RWPE2 (cell line): Measurements from ENCODE around the gene DPP10.

ENCODE experiments used
- ATAC-seq: fragments of 200-7000 bp; cut with Tn5 transposase; 3 replicates; pipeline ENCODE4 v1.9.1; 2021; ENCODE audit warnings: low read depth
- DNase-seq: peaks from one replicate; pipeline ENCODE4 v3.0.0-alpha.2; 2020; ENCODE audit warnings: low spot score
- H3K27ac ChIP-seq: fragments of 450-650 bp; 2 replicates; pipeline ENCODE4 v1.5.1; 2017; ENCODE audit warnings: mild to moderate bottlenecking; ENCODE audit not compliant: poor library complexity, severe bottlenecking
- H3K27me3 ChIP-seq: fragments of 250-450 bp; sonication (Bioruptor Pico); 2 replicates; pipeline ENCODE4 v1.5.1; 2021; ENCODE audit warnings: mild to moderate bottlenecking, moderate library complexity; ENCODE audit not compliant: insufficient read depth, poor library complexity, severe bottlenecking
- H3K36me3 ChIP-seq: fragments of 250-450 bp; sonication (Bioruptor Pico); 2 replicates; pipeline ENCODE4 v1.5.1; 2020; ENCODE audit warnings: low read depth, mild to moderate bottlenecking, moderate library complexity
- H3K4me1 ChIP-seq: fragments of 250-450 bp; sonication (Bioruptor Pico); 2 replicates; pipeline ENCODE4 v1.5.1; 2021; ENCODE audit warnings: mild to moderate bottlenecking, moderate library complexity; ENCODE audit not compliant: insufficient read depth, poor library complexity, severe bottlenecking
- H3K4me3 ChIP-seq: fragments of 250-450 bp; sonication (Bioruptor Pico); 2 replicates; pipeline ENCODE4 v1.5.1; 2021; ENCODE audit warnings: mild to moderate bottlenecking, moderate library complexity; ENCODE audit not compliant: severe bottlenecking
- H3K9me3 ChIP-seq: fragments of 250-450 bp; sonication (Bioruptor Pico); 2 replicates; pipeline ENCODE4 v1.5.1; 2021; ENCODE audit warnings: mild to moderate bottlenecking, moderate library complexity; ENCODE audit not compliant: severe bottlenecking
- CTCF ChIP-seq: fragments of 450-650 bp; IDR thresholded peaks from one replicate; pipeline ENCODE4 v1.5.1; 2017; ENCODE audit warnings: mild to moderate bottlenecking, moderate library complexity; ENCODE audit not compliant: poor library complexity, severe bottlenecking

The DPP10 gene

GRCh38 chr2:115070002-115070401 is 627.6 kb downstream of the DPP10 start:
- no peak for TF ChIP-seq CTCF
- Histone ChIP-seq H3K27me3 (no peaks in the 10 kb centered on the region), H3K4me3 (no peak overlapping the region), H3K4me1 (no peaks in the 10 kb centered on the region), H3K36me3 (no peaks in the 10 kb centered on the region), H3K27ac (no peak overlapping the region), H3K9me3 (no peaks in the 10 kb centered on the region)
- ATAC-seq, result no peak
- DNase-seq, result no peak

- ATAC-seq (no peak), DNase-seq (no peak)
- Histone ChIP-seq H3K4me1 (no peaks in the 10 kb centered on the region), H3K9me3 (no peaks in the 10 kb centered on the region), H3K27ac (no peak overlapping the region), H3K4me3 (no peak overlapping the region), H3K27me3 (no peaks in the 10 kb centered on the region), H3K36me3 (no peaks in the 10 kb centered on the region)
- no peak for TF ChIP-seq CTCF
Observed at GRCh38 chr2:115071534-115071933, 629.1 kb downstream of the DPP10 start.

GRCh38 chr2:115075800-115076199 is 633.4 kb downstream of the DPP10 start:
- H3K27ac ChIP-seq, result no peak overlapping the region
- ATAC-seq (no peak), DNase-seq (no peak)
- TF ChIP-seq CTCF, result no peak
- no peaks in the 10 kb centered on the region for H3K4me1 ChIP-seq
- H3K27me3 ChIP-seq, result no peaks in the 10 kb centered on the region
- no peak overlapping the region for H3K4me3 ChIP-seq
- H3K9me3 ChIP-seq, result no peaks in the 10 kb centered on the region
- no peaks in the 10 kb centered on the region for H3K36me3 ChIP-seq

- Histone ChIP-seq H3K4me3 (no peak overlapping the region), H3K9me3 (no peaks in the 10 kb centered on the region), H3K27me3 (no peaks in the 10 kb centered on the region), H3K4me1 (no peaks in the 10 kb centered on the region), H3K36me3 (no peaks in the 10 kb centered on the region), H3K27ac (no peak overlapping the region)
- no peak for TF ChIP-seq CTCF
- ATAC-seq (no peak), DNase-seq (no peak)
Observed at GRCh38 chr2:115077626-115078025, 635.2 kb downstream of the DPP10 start.

- Histone ChIP-seq H3K27me3 (no peaks in the 10 kb centered on the region), H3K9me3 (no peaks in the 10 kb centered on the region), H3K4me3 (no peak overlapping the region), H3K27ac (no peak overlapping the region), H3K36me3 (no peaks in the 10 kb centered on the region), H3K4me1 (no peaks in the 10 kb centered on the region)
- DNase-seq, result no peak
- no peak for ATAC-seq
- TF ChIP-seq CTCF, result no peak
Observed at GRCh38 chr2:115083225-115083624, 640.8 kb downstream of the DPP10 start.
